HG02623 (cell line): ENCODE results near the gene SCG5.
A peak's percentile ranks its signal among the peaks of the same experiment; 100 is the strongest.
"Not testable (repeated sequence)": the region's sequence is repeated elsewhere in the genome, so short reads cannot be mapped to it uniquely, and the experiment has no call there.

ENCODE experiments used
- ATAC-seq: cut with Tn5 transposase; IDR thresholded peaks from one replicate; pipeline ENCODE4 v1.9.1; 2021; ENCODE audit warnings: moderate library complexity; ENCODE audit not compliant: unreplicated experiment

Gene SCG5, protein sequence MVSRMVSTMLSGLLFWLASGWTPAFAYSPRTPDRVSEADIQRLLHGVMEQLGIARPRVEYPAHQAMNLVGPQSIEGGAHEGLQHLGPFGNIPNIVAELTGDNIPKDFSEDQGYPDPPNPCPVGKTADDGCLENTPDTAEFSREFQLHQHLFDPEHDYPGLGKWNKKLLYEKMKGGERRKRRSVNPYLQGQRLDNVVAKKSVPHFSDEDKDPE

DNA sequence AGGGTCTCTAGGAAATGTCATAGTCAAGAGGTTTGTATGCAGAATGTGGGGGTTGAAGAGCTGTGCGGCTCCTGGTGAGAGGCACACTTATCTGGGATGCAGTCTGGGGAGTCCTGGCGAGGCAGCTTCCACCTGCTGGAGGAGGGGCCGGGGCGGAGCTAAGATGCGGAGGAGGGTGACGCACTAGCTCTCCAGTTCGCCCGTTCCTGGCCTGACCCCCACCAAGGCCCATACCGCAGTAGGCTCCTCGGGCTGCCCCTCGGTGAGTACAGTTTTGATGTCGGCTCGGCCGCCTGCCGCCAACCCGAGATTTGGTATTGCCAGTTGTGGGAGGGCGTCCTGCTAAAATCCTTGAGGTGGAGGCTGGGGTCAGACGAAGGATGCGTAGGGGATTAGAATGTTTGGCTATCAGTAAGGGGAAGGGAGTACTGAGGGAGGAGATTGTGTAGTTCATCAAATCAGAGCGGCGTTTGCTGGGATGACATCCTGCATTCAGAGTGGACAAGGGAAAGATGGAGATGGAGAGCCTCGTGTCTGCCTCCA, at the start of gene SCG5:
TSS of gene SCG5 (plus strand) at position 194 of the 543 bp plus-strand sequence. CDS start 1,883 bp downstream, outside the sequence.
- ATAC-seq, result no peak

DNA sequence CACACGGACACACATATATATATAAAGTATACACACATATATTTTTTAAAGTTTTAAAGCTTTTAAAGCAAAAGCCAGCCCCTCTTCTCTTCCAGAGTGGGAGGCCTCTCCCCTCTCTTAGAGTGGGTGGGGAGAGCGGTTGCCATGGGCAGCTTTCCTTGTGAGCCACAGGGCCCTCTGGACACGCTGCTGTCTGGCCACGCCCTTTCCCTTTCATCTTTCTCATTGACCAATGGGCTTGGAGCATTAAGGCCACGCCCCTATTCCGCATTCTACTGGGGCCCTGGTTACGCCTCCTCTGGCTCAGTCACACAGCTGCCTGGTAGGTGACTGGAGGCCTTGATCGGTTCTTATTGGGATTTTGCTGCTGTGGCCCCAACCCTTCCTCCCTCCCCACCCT, 48.4 kb upstream of the SCG5 start, which contains the start of gene GOLGA8N:
TSS of gene GOLGA8N (plus strand) at position 306 of the 400 bp plus-strand sequence.
- not testable (repeated sequence) for ATAC-seq

DNA sequence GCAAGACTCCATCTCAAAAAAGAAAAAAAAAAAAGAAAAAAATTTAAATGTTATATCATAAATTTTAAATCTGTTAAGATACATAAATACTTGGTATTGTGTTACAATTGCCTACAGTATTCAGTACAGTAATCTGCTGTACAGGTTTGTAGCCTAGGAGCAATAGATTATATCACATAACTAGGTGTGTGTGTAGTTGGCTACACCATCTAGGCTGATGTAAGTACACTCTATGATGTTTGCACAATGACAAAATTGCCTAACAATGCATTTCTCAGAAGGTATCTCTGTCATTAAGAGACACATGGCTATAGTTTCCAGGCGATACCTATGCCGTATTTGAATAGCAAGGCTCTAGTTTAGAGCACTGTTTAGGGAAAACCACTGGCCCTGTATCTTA, 32.0 kb upstream of the SCG5 start:
- ATAC-seq, result not testable (repeated sequence)

DNA sequence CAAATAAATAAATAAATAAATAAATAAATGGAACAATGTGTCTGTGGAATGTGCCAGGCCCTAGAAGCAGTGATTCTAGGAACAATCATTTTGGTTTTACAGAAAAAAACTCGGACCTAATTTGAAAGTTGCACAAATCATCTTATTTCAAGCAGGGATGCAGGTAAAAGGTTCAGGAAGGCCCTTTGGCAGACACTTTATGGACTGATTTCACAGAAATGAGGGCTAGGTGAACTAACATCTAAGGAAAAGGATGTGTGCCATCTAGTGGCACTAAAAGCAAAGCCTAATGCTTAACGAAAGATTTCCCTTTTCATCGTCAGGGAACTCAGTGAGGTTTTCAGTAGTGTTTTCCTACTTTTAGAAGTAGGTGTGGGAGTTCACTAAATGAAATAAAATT, 30.8 kb upstream of the SCG5 start:
- not testable (repeated sequence) for ATAC-seq

DNA sequence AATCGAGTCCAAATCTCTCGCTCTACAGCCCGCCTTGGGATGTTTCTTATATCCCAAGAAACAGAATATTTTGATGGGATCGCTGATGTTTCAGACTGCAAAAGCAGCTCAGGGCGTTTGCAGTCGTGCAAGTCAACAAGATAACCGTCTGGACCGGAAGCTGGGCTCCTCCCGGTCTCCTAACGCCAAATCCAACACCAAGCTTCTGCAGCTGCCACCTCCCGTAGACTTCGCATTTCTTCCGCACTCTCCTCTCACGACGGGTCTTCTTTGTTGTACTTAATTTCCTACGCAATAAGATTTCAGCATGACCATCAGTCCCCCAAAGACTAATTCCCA, 26.8 kb upstream of the SCG5 start:
- ATAC-seq, result peak; percentile 10

DNA sequence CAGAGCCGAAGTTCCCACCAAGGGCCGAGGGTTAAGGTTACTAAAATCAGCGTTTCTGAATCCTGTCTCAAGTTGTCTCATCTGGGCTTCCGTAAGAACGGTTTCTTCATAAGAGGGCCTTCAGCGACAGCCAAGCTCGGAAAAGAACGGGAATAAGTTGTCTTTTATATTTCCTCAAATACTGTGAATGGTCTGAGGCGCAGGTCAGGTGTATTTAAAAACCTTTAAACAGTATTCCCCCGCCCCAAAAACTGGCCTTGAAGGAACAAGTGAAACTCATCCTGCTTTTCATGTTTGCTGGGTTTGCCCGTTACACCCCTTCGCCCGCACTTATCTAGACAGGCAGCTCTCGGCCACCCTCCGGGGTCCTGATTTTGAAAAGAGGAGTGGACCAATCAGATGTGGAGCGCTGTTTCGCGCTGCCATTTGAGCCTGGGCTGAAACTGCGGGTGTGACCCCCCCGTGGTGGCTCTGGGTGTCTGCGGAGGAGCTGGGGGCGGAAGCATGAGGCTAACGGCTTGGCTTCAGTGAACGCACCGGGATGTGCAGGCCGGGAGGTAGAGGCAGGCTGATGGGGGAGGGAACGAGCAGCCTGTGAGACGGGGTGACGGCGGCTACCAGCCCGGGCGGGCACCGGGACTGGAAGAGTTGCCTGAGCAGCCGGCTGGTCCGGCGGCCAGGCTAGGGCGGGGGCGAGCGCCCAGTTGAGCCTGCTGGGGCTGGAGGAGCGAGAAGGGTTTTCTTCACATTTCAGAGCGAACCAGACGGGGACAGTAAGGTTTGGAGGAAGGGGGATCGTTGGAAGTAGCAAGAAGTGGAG, 26.2 kb upstream of the SCG5 start, which contains the start of gene ARHGAP11A:
TSS of gene ARHGAP11A (plus strand) at position 454 of the 820 bp plus-strand sequence. CDS start 708 bp downstream, outside the sequence.
- ATAC-seq, result peak; percentile 63

DNA sequence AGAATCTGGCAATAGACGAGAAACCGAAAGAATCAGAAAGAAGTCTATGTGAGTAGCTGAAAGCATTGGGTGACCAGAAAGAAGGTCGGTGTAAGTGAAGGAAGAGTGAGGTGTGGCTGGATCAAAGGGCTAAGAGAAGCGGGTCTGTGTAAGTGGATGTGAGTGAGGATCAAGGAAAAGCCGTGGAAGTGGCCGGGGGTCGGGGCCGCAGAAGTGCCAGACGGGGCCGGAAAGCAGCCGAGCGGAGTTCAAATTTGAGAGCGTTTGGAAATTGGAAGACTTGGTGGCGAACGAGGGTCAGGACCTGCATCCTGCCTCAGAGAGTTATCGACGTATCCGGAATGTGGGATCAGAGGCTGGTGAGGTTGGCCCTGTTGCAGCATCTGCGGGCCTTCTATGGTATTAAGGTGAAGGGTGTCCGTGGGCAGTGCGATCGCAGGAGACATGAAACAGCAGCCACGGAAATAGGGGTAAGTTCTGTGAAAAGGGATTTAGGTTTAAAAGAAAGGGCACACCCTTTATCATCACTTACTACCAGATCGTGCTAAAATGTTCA, 25.6 kb upstream of the SCG5 start:
- ATAC-seq, result not testable (repeated sequence)

DNA sequence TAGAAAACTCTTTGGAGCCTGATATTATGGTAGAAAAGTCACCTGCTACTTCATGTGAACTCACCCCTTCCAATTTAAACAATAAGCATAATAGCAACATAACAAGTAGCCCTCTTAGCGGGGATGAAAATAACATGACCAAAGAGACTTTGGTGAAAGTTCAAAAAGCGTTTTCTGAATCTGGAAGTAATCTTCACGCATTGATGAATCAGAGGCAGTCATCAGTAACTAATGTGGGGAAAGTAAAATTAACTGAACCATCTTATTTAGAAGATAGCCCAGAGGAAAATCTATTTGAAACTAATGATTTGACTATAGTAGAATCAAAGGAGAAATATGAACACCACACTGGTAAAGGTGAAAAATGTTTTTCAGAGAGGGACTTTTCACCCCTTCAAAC, 5.1 kb upstream of the SCG5 start:
- ATAC-seq, result no peak

DNA sequence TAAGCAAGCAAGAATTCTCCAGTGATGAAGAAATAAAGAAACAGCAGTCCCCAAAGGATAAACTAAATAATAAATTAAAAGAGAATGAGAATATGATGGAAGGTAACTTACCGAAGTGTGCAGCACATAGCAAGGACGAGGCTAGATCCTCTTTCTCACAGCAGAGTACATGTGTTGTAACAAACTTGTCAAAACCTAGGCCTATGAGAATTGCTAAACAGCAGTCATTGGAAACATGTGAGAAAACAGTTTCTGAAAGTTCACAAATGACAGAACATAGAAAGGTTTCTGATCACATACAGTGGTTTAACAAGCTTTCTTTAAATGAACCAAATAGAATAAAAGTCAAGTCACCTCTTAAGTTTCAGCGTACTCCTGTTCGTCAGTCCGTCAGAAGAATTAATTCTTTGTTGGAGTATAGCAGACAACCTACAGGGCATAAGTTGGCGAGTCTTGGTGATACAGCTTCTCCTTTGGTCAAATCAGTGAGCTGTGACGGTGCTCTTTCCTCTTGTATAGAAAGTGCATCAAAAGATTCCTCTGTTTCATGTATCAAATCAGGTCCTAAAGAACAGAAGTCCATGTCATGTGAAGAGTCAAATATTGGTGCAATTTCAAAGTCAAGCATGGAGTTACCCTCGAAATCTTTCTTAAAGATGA, 4.5 kb upstream of the SCG5 start:
- ATAC-seq, result no peak

DNA sequence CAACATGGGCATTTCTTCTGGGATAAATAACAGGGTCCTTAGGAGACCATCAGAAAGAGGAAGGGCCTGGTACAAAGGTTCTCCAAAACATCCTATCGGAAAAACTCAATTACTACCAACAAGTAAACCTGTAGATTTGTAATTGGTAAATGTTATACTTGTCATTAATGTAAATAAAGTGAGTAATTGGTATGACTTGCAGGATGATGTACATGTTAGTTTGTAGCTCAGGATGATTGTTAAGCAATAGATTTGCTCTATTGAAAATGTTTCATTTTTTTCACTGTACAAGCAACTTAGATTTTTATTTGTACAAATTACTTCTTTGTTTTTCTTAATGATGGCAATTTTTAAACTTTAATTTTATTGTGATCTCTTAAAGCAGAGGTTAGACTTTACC, 3.8 kb upstream of the SCG5 start:
- ATAC-seq, result no peak

DNA sequence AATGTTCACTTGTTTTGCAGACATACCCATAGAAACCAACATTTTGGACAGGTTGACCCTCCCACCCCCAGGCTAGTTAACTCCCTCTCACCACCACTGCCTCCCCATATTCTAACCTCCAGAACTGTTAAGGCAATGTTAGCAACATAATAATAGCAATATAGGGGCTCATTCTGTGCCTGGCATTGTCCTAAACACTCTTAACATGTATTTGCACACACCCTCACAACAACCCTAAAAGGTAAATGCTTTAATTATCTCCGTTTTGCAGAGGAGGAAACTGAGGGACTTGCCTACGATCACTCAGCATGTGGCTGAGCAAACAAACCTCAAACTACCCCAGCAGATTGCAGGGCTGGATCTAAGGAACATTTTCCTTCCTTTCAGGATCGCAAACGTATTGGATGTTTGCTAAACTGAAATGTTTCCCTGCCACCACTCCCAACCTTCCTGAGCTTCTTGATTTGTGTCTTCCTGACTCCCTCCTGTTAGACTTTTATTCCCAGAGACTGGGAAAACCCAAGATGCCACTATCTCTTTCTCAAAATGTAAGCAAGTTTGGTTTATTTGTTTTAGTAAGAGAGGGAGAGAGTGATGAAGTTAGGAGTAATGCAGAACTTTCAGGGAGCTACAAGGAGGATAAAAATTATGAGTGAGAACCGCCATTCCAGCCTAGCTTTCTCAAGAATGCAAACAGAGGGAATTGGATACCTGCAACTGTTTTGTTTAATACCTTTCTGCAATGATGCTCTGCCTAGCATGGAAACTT, 1.3 kb downstream of the SCG5 start:
- no peak for ATAC-seq

DNA sequence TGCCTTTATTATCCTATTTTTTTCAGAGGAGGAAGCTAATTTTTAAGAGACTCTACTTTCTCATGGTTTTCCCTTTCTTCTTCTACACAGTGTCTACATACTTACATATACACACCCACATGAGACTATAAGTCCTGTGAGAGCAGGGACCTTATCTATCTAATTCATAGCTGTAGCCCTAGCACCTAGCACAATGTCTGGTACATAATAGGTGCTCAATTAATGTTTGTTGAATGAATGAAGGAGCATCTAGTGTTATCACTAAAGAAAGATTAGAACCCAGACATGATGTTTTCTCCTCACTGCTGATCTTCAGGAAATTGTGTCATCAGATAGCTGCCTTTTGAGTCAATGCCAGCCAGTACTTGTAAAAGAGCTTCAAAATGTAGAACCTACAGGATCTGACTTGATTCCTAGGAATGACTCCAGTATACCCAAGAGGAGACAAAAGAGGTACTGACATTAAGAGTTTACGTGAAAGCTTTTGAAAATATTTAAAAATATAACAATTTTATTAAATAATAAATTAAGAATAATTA, 2.5 kb downstream of the SCG5 start:
- ATAC-seq, result no peak

DNA sequence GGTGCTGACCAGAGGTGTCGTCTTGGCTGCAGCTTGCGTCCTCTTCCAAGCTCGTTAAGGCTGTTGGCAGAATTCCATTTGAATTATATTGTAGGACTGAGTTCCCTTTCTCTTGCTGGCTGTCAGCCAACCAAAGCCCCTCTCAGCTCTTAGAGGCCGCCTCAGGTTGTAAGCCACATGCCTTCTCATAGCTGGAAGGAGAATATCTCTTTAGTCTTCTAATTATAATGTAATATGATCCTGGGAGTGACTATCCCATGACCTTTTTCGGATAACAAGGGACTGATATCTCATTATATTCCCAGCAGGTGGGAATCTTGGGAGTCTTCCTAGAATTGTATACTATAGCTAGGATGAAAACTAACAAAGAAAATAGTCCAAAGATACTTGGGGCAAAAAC, 4.8 kb downstream of the SCG5 start:
- no peak for ATAC-seq

DNA sequence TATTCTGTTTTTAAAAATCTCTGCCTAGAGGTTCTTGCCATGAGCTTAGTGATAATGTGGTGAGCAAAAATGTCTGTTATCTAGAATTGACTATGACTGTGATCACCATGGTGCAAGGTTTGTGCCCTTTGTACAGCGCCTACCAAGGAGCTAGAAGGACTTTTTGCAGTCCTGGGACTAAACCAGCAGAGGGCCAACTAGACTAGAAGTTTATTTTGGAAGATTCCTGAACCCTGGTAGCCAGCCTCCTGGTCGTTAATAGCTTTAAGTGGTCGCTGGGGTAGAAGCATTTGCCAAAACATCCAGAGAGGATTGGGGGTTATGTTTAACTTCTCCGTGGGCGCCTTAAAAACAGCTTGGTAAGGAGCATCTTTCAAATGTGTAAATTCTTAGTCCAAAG, 7.8 kb downstream of the SCG5 start:
- no peak for ATAC-seq

DNA sequence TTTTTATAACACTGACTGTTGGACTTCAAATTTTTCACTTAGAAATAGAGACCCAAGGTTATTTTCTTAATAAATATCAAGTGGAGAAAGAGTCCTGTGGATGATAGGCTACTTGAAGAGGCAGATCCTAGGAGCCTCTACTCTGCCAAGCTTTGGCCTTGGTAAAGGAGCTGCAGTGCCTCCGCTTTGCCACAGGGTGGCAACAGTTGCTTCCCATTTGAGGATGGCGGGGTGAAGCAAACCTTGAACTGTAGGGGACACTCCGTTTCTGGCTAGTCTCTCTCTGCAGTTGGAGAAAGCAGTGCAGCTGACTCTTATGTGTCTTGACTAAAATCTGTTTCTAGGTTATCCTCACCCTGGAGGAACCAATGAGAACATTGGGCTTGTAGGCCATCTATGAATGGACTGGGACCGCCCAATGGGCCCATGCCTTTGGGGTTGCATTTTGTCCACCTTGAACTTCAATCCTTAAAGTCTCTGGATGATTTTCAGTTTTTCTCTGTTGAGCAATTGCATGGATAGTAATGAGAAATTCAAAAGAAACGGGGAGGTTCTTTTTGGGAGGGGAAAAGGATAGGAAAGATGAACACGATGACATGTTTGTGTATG, 9.8 kb downstream of the SCG5 start:
- peak; percentile 84 for ATAC-seq

DNA sequence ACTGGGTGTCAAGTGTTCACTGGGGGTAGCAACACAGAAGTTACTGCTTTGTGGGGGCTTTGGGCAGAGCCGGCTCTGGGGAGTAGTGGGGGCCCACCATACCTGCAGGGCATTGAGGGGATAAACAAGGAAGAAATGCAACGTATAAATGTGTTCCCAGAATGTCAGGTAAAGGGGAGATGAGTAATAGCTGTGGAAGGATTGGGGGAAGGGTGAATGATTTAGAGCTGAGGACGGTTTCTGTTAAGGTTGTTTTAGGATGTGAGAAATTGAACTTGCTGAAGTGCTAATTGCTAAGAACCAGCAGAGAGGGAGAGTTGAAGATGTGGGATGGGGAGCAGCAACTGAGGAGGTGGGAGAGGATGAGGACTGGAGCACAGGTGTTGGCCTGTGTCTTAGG, 10.7 kb downstream of the SCG5 start:
- no peak for ATAC-seq

DNA sequence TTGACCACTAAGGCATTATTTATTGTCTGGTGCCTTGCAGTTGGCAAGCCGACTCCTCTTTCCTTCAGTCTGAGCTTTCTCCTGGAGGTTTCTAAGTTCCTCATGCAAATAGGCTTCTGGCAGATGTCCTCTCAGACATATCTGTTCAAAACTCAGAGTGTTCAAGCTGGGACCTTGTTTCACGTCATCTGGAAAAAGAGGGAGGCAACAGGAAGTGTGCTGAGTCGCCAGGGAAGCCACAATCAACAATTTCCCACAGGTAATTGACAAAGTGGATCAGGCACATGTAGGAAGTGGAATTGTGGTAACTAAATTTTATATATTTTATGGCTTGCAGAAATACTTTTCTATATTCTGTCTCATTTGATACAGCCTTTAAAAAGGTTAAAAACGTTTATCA, 14.6 kb downstream of the SCG5 start:
- no peak for ATAC-seq

DNA sequence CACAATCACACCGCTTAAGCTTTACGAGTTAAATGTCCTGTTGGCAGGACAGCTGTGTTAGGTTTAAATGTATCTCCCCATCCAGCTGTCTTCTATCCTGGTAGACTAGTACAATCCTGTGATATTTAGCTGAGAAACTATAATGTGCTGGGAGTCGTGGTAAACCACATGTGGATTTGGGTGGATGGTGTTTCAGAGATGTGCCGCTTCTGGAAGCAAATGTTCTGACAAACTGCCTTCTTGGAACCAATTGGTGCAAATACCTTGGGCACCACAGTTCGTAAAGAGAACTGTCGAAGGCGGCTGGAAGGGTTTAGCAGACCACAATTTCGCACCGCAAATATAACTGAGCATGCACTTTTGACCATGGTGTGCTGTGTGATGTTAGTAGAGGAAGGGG, 15.0 kb downstream of the SCG5 start:
- ATAC-seq, result no peak

DNA sequence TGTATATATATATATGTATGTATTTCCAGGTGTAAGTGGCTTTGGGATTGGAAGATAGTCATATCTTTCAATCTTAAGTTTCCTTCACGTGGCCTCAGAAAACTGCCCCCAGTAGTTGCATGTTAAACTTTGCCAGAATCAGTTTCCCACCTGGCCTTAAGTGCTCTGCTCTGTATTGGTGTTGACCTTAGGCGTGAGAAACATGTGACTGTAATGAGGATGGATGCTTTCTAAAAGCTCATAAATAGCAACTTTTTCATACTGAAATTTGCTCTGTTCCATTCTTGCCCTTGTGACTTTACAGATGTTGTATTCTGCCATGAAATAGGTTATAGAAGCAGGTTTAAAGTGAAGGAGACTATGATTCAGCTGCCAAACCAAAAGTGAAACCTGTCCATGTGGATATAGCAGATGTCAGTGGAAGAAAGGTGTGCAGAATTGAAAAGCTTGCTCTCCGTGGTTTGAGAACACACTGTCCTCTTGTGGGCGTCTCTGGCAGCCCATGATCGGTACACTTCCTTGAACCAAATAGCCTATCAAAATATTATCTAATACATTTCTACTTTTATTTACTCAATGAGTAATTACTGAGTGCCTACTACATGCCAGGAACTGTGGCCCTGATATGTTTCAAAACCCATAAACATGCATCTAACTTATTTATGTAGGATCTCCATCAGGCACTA, 15.8 kb downstream of the SCG5 start:
- ATAC-seq, result no peak
